CD4-positive, alpha-beta T cell (primary cell): ENCODE results near the gene GKN2. TPM values are rescaled to one million over a fixed set of nuclear protein-coding genes. Genes with fewer than 3 reads are reported as not detected.
"Not testable (repeated sequence)": the region's sequence is repeated elsewhere in the genome, so short reads cannot be mapped to it uniquely, and the experiment has no call there.

Experiments
- ATAC-seq: fragments of 200-7000 bp; cut with Tn5 transposase; one replicate; pipeline ENCODE4 v1.10.0; 2022; ENCODE audit warnings: mild to moderate bottlenecking; ENCODE audit not compliant: poor library complexity
- CTCF ChIA-PET: fragments of 350-600 bp; sonication (Branson Sonifier 250); formaldehyde crosslinking; loops from one replicate; lab custom pipeline; 2021; ENCODE audit warnings: antibody characterized with exemption, inconsistent platforms; lab: Charles Lee
- POLR2A ChIA-PET: fragments of 350-600 bp; sonication (Branson Sonifier 250); formaldehyde crosslinking; loops from one replicate; lab custom pipeline; 2021; ENCODE audit warnings: antibody characterized with exemption, inconsistent platforms; lab: Charles Lee
- DNase-seq, 14 experiments: peaks; one replicate each; pipeline ENCODE4 v3.0.0-alpha.2; 2013 to 2020; ENCODE audit warnings: mixed read lengths in 2 of 14
- H3K27ac ChIP-seq, 2 donors: one replicate each; pipeline versions ENCODE4 v1.5.1 to v1.7.0; 2013; ENCODE audit warnings: low read length in 2 of 2, low read depth in 1 of 2, mild to moderate bottlenecking in 1 of 2
- H3K27me3 ChIP-seq, 2 experiments: 1 replicate in 1 of 2; 2 replicates in 1 of 2; pipeline versions ENCODE4 v1.6.1 to v1.7.0; 2013; ENCODE audit warnings: low read length in 2 of 2, control low read depth in 1 of 2, mild to moderate bottlenecking in 1 of 2, moderate library complexity in 1 of 2; ENCODE audit not compliant: insufficient read depth in 2 of 2, control insufficient read depth in 1 of 2
- H3K36me3 ChIP-seq: one replicate; pipeline ENCODE4 v1.6.1; 2013; ENCODE audit warnings: low read length, control low read depth; ENCODE audit not compliant: insufficient read depth
- H3K4me1 ChIP-seq: one replicate; pipeline ENCODE4 v1.6.1; 2013; ENCODE audit warnings: low read length, control low read depth; ENCODE audit not compliant: insufficient read depth
- H3K4me3 ChIP-seq: one replicate; pipeline ENCODE4 v1.5.1; 2013; ENCODE audit warnings: mild to moderate bottlenecking, low read length, moderate library complexity
- H3K9me3 ChIP-seq, 2 experiments: 1 replicate in 1 of 2; 2 replicates in 1 of 2; pipeline versions ENCODE4 v1.6.1 to v1.7.0; 2013; ENCODE audit warnings: low read length in 2 of 2, mild to moderate bottlenecking in 2 of 2, control low read depth in 1 of 2, moderate library complexity in 1 of 2; ENCODE audit not compliant: control insufficient read depth in 1 of 2, insufficient read depth in 1 of 2
- H3K27ac Mint-ChIP-seq: one replicate; pipeline ENCODE4 v1.8.0; 2020; ENCODE audit warnings: mixed read lengths
- H3K27me3 Mint-ChIP-seq: one replicate; pipeline ENCODE4 v1.8.0; 2021; ENCODE audit warnings: mixed read lengths
- H3K36me3 Mint-ChIP-seq: one replicate; pipeline ENCODE4 v1.8.0; 2021; ENCODE audit warnings: low read depth, mixed read lengths
- H3K4me1 Mint-ChIP-seq: one replicate; pipeline ENCODE4 v1.8.0; 2021; ENCODE audit warnings: low read depth, mixed read lengths
- H3K4me3 Mint-ChIP-seq: one replicate; pipeline ENCODE4 v1.8.0; 2020; ENCODE audit warnings: mild to moderate bottlenecking, mixed read lengths
- H3K9me3 Mint-ChIP-seq: one replicate; pipeline ENCODE4 v1.8.0; 2020; ENCODE audit warnings: mixed read lengths
- CTCF ChIP-seq: fragments of 200-600 bp; IDR thresholded peaks from one replicate; pipeline ENCODE4 v1.8.0; 2022; ENCODE audit warnings: antibody characterized with exemption, mild to moderate bottlenecking
- intact Hi-C, 2 experiments: fragments of 100-400 bp; cut with DNase I in 1 of 2; cut with micrococcal nuclease in 1 of 2; formaldehyde crosslinking; loops; one replicate each; pipeline versions ENCODE4 v1.15.1 to v1.9.0; 2023 to 2025; cut with DNase I, micrococcal nuclease
- total RNA-seq, 174 experiments: library from RNA in 2 of 174; stranded (reverse) in 2 of 174; gene quantifications; one replicate each; pipeline ENCODE4 v1.2.3 and lab custom pipeline; 2021 to 2026

GKN2 gene
- total RNA-seq, 2 experiments from 2014 or later = not detected

- Mint-ChIP-seq H3K9me3 (no peaks in the 10 kb centered on the region), H3K36me3 (no peaks in the 10 kb centered on the region), H3K27ac (no peak overlapping the region), H3K27me3 (peaks cover 17% of the 10 kb centered on the region), H3K4me3 (no peak overlapping the region), H3K4me1 (no peaks in the 10 kb centered on the region)
- no peak overlapping the region for H3K27ac ChIP-seq
- TF ChIP-seq CTCF = no peak
- no peaks in the 10 kb centered on the region for H3K36me3 ChIP-seq
- DNase-seq = no peak
- H3K27me3 ChIP-seq = peaks cover 0 to 4% of the 10 kb centered on the region in 2 experiments
- no peaks in the 10 kb centered on the region for H3K9me3 ChIP-seq
- CTCF ChIA-PET = no interaction called here
- H3K4me3 ChIP-seq = no peak overlapping the region
- intact Hi-C loops = no loop called here
- POLR2A ChIA-PET = no interaction called here
- ATAC-seq = no peak
- H3K4me1 ChIP-seq = no peaks in the 10 kb centered on the region
Observed at GRCh38 chr2:68961380-68961779, 8.7 kb upstream of the GKN2 start.

GRCh38 chr2:68959001-68959400 lies 6.3 kb upstream of the GKN2 start:
- H3K36me3 ChIP-seq = no peaks in the 10 kb centered on the region
- H3K4me3 Mint-ChIP-seq = no peak overlapping the region
- no peak overlapping the region for H3K27ac Mint-ChIP-seq
- no peaks in the 10 kb centered on the region for H3K9me3 ChIP-seq
- no peaks in the 10 kb centered on the region for H3K9me3 Mint-ChIP-seq
- TF ChIP-seq CTCF = no peak
- no peak overlapping the region for H3K27ac ChIP-seq
- intact Hi-C loops = no loop called here
- H3K27me3 Mint-ChIP-seq = peaks cover 17% of the 10 kb centered on the region
- no peaks in the 10 kb centered on the region for H3K4me1 Mint-ChIP-seq
- CTCF ChIA-PET = no interaction called here
- DNase-seq (no peak), ATAC-seq (no peak)
- POLR2A ChIA-PET = interaction anchor here (0.6 kb wide), 1 partner anchor 43 kb away, joined by 3 read pairs; no protein-coding TSS in a partner anchor
- no peak overlapping the region for H3K4me3 ChIP-seq
- peaks cover 0 to 4% of the 10 kb centered on the region in 2 experiments for H3K27me3 ChIP-seq
- no peaks in the 10 kb centered on the region for H3K4me1 ChIP-seq
- H3K36me3 Mint-ChIP-seq = no peaks in the 10 kb centered on the region

- intact Hi-C loops, CTCF ChIA-PET, H3K4me3 Mint-ChIP-seq, H3K36me3 ChIP-seq, H3K27ac ChIP-seq, DNase-seq, POLR2A ChIA-PET, H3K4me3 ChIP-seq, H3K36me3 Mint-ChIP-seq, H3K27ac Mint-ChIP-seq, H3K4me1 Mint-ChIP-seq, H3K27me3 ChIP-seq, H3K9me3 Mint-ChIP-seq, H3K9me3 ChIP-seq, H3K4me1 ChIP-seq, ATAC-seq: not testable (repeated sequence)
- H3K27me3 Mint-ChIP-seq = peaks cover 14% of the 10 kb centered on the region
Observed at GRCh38 chr2:68955432-68955831, 2.7 kb upstream of the GKN2 start.

DNA sequence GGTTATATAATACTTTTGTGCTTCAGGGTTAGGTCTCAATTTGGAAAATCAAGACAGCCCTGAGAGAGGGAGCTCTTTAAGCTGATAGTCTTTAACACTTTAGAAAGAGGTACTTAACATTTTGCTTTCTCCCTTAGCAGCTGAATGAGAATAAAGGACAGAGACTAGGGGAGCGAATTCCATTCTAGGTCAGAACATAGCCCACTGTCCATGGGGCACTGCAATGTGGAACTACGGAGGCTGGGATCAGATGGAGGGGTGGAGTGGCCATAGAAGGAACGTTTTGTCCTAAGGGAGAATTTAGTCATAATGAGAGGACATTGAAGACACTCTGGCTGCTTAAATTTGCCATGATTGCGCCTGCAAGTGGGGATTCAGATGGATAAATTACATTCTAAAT lies 794 bp downstream of the GKN2 start:
- no peak for ATAC-seq
- Mint-ChIP-seq H3K27ac (no peak overlapping the region), H3K27me3 (peaks cover 24% of the 10 kb centered on the region), H3K9me3 (no peaks in the 10 kb centered on the region), H3K4me1 (no peaks in the 10 kb centered on the region), H3K4me3 (no peak overlapping the region), H3K36me3 (no peaks in the 10 kb centered on the region)
- POLR2A ChIA-PET = no interaction called here
- H3K27me3 ChIP-seq = no peaks in the 10 kb centered on the region
- H3K36me3 ChIP-seq = no peaks in the 10 kb centered on the region
- H3K9me3 ChIP-seq = no peaks in the 10 kb centered on the region
- intact Hi-C loops = no loop called here
- CTCF ChIA-PET = no interaction called here
- no peaks in the 10 kb centered on the region for H3K4me1 ChIP-seq
- no peak overlapping the region for H3K4me3 ChIP-seq
- TF ChIP-seq CTCF = no peak
- no peak for DNase-seq
- H3K27ac ChIP-seq = no peak overlapping the region
